Hematopoietic multipotent progenitor cell treated with erythropoietin and hydrocortisone succinate and interleukin-3 and kit ligand, for 17 days (in vitro differentiated cells): ENCODE measurements around the gene RAB11FIP4.
"Not testable (repeated sequence)": the region's sequence is repeated elsewhere in the genome, so short reads cannot be mapped to it uniquely, and the experiment has no call there.

ENCODE experiments used
- DNase-seq: peaks from one replicate; pipeline ENCODE4 v3.0.0-alpha.2; 2015; ENCODE audit warnings: low spot score

The RAB11FIP4 gene

GRCh38 chr17:31433811-31434726, 42.6 kb downstream of the RAB11FIP4 start:
- DNase-seq = no peak

- no peak for DNase-seq
Measured at GRCh38 chr17:31434727-31435050, 43.2 kb downstream of the RAB11FIP4 start.

GRCh38 chr17:31435581-31435980, 44.1 kb downstream of the RAB11FIP4 start:
- no peak for DNase-seq

GRCh38 chr17:31437720-31438400, 46.4 kb downstream of the RAB11FIP4 start:
- DNase-seq = no peak

- no peak for DNase-seq
Measured at GRCh38 chr17:31439716-31440115, 48.2 kb downstream of the RAB11FIP4 start.

- no peak for DNase-seq
Measured at GRCh38 chr17:31442276-31442675, 50.8 kb downstream of the RAB11FIP4 start.

- DNase-seq = not testable (repeated sequence)
Measured at GRCh38 chr17:31442856-31443255, 51.4 kb downstream of the RAB11FIP4 start.

- DNase-seq = no peak
Measured at GRCh38 chr17:31443386-31443785, 51.9 kb downstream of the RAB11FIP4 start.

- DNase-seq = no peak
Measured at GRCh38 chr17:31444026-31444425, 52.6 kb downstream of the RAB11FIP4 start.

- peak; percentile 13 for DNase-seq
Measured at GRCh38 chr17:31446195-31446967, 54.9 kb downstream of the RAB11FIP4 start.

- no peak for DNase-seq
Measured at GRCh38 chr17:31448467-31449077, 57.1 kb downstream of the RAB11FIP4 start.

- DNase-seq = no peak
Measured at GRCh38 chr17:31449111-31449510, 57.6 kb downstream of the RAB11FIP4 start.

GRCh38 chr17:31449746-31450145, 58.3 kb downstream of the RAB11FIP4 start:
- no peak for DNase-seq

- DNase-seq = no peak
Measured at GRCh38 chr17:31452101-31452500, 60.6 kb downstream of the RAB11FIP4 start.

GRCh38 chr17:31452561-31453110, 61.2 kb downstream of the RAB11FIP4 start:
- no peak for DNase-seq

- DNase-seq = no peak
Measured at GRCh38 chr17:31453896-31454295, 62.4 kb downstream of the RAB11FIP4 start.

- DNase-seq = no peak
Measured at GRCh38 chr17:31456814-31457213, 65.3 kb downstream of the RAB11FIP4 start.

GRCh38 chr17:31457391-31458234, 66.1 kb downstream of the RAB11FIP4 start:
- DNase-seq = no peak

GRCh38 chr17:31458829-31459228, 67.4 kb downstream of the RAB11FIP4 start:
- DNase-seq = no peak

GRCh38 chr17:31459716-31460115, 68.2 kb downstream of the RAB11FIP4 start:
- DNase-seq = no peak

- DNase-seq = no peak
Measured at GRCh38 chr17:31460226-31460721, 68.8 kb downstream of the RAB11FIP4 start.
